Vagina (tissue), 2 donors: ENCODE results near the gene PDCD10. TPM values are rescaled to one million over a fixed set of nuclear protein-coding genes. Genes with fewer than 3 reads are reported as not detected.

ENCODE experiments used
- DNase-seq, 2 donors: peaks; one replicate each; pipeline ENCODE4 v3.0.0-alpha.2; 2017; ENCODE audit errors: extremely low spot score in 2 of 2
- H3K27ac ChIP-seq: fragments of 200-600 bp; sonication (generic); one replicate; pipeline ENCODE4 v1.5.1; 2019
- H3K27me3 ChIP-seq: fragments of 200-600 bp; sonication (generic); one replicate; pipeline ENCODE4 v1.5.1; 2019
- H3K36me3 ChIP-seq, 2 donors: fragments of 200-600 bp; sonication (generic); one replicate each; pipeline ENCODE4 v1.5.1; 2017 to 2019
- H3K4me1 ChIP-seq: fragments of 200-600 bp; sonication (generic); one replicate; pipeline ENCODE4 v1.5.1; 2019
- H3K4me3 ChIP-seq, 2 donors: fragments of 200-600 bp; sonication (generic); 1 replicate in 1 of 2; 2 replicates in 1 of 2; pipeline ENCODE4 v1.5.1; 2016 to 2019
- H3K9me3 ChIP-seq: fragments of 200-600 bp; sonication (generic); one replicate; pipeline ENCODE4 v1.5.1; 2019
- POLR2A ChIP-seq, 2 donors: fragments of 450-650 bp; IDR thresholded peaks; one replicate each; pipeline ENCODE4 v1.6.1; 2017; ENCODE audit warnings: antibody characterized with exemption in 2 of 2, mild to moderate bottlenecking in 2 of 2, moderate library complexity in 2 of 2
- POLR2AphosphoS5 ChIP-seq, 2 donors: sonication (generic); formaldehyde crosslinking; IDR thresholded peaks; one replicate each; pipeline ENCODE4 v1.9.0; 2017; ENCODE audit warnings: antibody characterized with exemption in 2 of 2, mild to moderate bottlenecking in 2 of 2, low read depth in 1 of 2; ENCODE audit not compliant: insufficient read depth in 1 of 2
- intact Hi-C: fragments of 100-400 bp; cut with DNase I; formaldehyde crosslinking; loops from one replicate; pipeline ENCODE4 v1.15.1; 2023
- total RNA-seq: library from RNA; depleted of rRNA; stranded (reverse); fragments of >200 nt; gene quantifications from one replicate; pipeline ENCODE4 v1.2.3, GENCODE V29; 2016
- TF ChIP-seq, protein P1 (sequence below), 3 experiments: fragments of 450-650 bp in 2 of 3; fragments of 200-600 bp in 1 of 3; sonication (generic) in 1 of 3; IDR thresholded peaks; one replicate each; pipeline ENCODE4 v1.5.1; 2017 to 2019; ENCODE audit warnings: antibody characterized with exemption in 3 of 3, mild to moderate bottlenecking in 2 of 3, moderate library complexity in 2 of 3

PDCD10 gene
- total RNA-seq, 1 donor from 2014 or later = 71.7 TPM

DNA sequence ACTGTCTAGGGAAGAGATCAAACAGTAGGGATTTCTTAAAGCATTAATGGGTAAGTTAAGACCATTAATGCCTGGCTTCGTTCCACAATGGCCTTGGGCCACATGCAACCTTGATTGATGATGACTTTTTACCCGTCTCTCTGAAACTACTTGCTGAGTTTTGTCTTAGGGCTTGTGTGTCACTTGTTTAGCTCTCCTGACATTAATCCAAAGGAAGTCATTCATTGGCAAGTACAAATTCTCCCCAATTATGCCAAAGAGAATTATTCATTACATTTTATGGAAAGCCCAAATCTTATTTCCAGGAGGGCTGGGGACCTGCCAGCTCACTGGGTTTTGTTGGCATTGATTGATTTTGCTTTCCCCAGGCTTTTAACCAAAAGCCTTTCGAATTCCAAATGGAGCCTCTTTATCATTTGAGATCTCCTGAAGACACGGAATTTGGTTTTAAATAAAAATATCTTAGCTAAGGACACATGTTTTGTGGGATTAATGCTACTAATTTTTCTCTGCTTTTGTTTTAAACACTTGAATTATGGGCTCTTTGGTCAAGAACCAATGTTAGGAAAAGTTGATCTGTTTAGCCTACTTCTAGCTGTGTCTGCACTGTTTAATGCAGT is 41.5 kb upstream of the PDCD10 start:
- no peak for DNase-seq
- Histone ChIP-seq H3K4me1 (no peaks in the 10 kb centered on the region), H3K4me3 (no peak overlapping the region), H3K27me3 (no peaks in the 10 kb centered on the region), H3K9me3 (no peaks in the 10 kb centered on the region), H3K27ac (no peak overlapping the region), H3K36me3 (no peaks in the 10 kb centered on the region)
- no peak for TF ChIP-seq POLR2A (IDR thresholded peaks at IDR 0.05)
- no peak for TF ChIP-seq POLR2AphosphoS5 (IDR thresholded peaks at IDR 0.05; ENCODE audit: insufficient read depth in 1 of 2, low read depth in 1 of 2)
- TF ChIP-seq, protein P1, sequence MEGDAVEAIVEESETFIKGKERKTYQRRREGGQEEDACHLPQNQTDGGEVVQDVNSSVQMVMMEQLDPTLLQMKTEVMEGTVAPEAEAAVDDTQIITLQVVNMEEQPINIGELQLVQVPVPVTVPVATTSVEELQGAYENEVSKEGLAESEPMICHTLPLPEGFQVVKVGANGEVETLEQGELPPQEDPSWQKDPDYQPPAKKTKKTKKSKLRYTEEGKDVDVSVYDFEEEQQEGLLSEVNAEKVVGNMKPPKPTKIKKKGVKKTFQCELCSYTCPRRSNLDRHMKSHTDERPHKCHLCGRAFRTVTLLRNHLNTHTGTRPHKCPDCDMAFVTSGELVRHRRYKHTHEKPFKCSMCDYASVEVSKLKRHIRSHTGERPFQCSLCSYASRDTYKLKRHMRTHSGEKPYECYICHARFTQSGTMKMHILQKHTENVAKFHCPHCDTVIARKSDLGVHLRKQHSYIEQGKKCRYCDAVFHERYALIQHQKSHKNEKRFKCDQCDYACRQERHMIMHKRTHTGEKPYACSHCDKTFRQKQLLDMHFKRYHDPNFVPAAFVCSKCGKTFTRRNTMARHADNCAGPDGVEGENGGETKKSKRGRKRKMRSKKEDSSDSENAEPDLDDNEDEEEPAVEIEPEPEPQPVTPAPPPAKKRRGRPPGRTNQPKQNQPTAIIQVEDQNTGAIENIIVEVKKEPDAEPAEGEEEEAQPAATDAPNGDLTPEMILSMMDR (IDR thresholded peaks at IDR 0.05) = no peak
- intact Hi-C loops = no loop called here

DNA sequence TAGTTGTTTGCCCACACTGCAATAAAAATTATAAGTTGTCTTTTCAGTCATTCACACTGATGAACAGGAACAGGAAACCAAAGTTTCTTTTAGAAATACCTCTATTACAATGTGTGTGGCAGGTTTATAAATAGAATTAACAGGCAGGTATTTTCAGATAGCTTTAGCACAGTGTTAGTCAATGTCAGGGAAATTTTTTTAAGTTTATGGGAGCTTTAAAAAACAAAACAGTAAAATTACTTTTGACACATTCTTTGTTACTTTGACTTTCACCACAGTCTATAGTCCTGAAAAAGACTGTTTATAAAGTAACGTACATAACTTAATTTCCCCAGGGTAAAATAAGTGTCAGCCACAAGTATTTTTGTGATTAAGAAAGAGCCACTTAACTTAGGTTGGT is 38.9 kb upstream of the PDCD10 start:
- no peaks in the 10 kb centered on the region for H3K36me3 ChIP-seq
- no peaks in the 10 kb centered on the region for H3K4me1 ChIP-seq
- intact Hi-C loops = no loop called here
- no peaks in the 10 kb centered on the region for H3K9me3 ChIP-seq
- no peak for TF ChIP-seq POLR2AphosphoS5 (IDR thresholded peaks at IDR 0.05; ENCODE audit: insufficient read depth in 1 of 2, low read depth in 1 of 2)
- TF ChIP-seq POLR2A (IDR thresholded peaks at IDR 0.05) = no peak
- TF ChIP-seq, protein P1 (IDR thresholded peaks at IDR 0.05) = no peak
- no peak overlapping the region for H3K4me3 ChIP-seq
- no peak for DNase-seq
- H3K27me3 ChIP-seq = no peaks in the 10 kb centered on the region
- no peak overlapping the region for H3K27ac ChIP-seq

DNA sequence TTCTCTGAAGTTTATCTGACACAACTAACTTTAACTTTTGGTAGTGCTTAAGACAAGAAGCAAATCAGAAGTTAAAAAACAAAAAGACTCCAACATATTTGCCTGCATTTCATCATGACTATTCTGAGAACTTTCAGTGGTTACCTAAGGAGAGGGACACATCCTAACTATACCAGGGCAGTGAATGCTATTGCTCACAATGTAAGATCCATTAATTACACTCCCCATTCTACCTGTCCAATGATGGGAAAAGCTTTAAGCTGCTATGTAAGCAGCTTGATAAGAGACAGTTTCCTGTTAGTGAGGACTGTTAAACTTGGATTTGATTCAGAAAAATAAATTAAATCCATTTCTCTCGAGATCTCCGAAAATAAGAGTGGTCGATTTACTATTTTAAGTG is 38.3 kb upstream of the PDCD10 start:
- Histone ChIP-seq H3K4me1 (no peaks in the 10 kb centered on the region), H3K27ac (no peak overlapping the region), H3K4me3 (no peak overlapping the region), H3K9me3 (no peaks in the 10 kb centered on the region), H3K27me3 (no peaks in the 10 kb centered on the region), H3K36me3 (no peaks in the 10 kb centered on the region)
- DNase-seq = no peak
- TF ChIP-seq, protein P1 (IDR thresholded peaks at IDR 0.05) = no peak
- no peak for TF ChIP-seq POLR2AphosphoS5 (IDR thresholded peaks at IDR 0.05; ENCODE audit: insufficient read depth in 1 of 2, low read depth in 1 of 2)
- TF ChIP-seq POLR2A (IDR thresholded peaks at IDR 0.05) = no peak
- intact Hi-C loops = no loop called here

DNA sequence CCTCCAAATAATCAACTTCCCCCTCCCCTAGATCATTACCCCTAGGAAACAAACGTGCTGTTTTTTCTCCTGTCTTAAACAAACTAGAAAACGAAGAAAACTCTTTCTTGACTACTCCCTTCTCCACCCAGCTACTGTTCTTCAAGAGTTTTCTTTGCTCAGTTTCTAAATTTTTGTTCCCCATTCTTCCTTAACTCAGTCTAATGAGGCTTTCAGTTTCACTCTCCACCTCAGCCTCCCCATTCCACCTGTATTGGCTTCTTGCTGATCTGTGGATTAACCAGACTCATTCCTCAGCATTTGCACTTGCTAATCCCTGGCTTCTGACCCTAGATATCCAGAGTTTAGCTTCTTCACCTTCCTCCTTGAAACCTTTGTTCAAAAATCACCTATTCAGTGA is 27.6 kb upstream of the PDCD10 start:
- DNase-seq = no peak
- TF ChIP-seq, protein P1 (IDR thresholded peaks at IDR 0.05) = no peak
- no peak for TF ChIP-seq POLR2A (IDR thresholded peaks at IDR 0.05)
- TF ChIP-seq POLR2AphosphoS5 (IDR thresholded peaks at IDR 0.05; ENCODE audit: insufficient read depth in 1 of 2, low read depth in 1 of 2) = no peak
- Histone ChIP-seq H3K36me3 (no peaks in the 10 kb centered on the region), H3K27ac (no peak overlapping the region), H3K4me1 (no peaks in the 10 kb centered on the region), H3K4me3 (no peak overlapping the region), H3K27me3 (no peaks in the 10 kb centered on the region), H3K9me3 (no peaks in the 10 kb centered on the region)
- intact Hi-C loops = no loop called here

DNA sequence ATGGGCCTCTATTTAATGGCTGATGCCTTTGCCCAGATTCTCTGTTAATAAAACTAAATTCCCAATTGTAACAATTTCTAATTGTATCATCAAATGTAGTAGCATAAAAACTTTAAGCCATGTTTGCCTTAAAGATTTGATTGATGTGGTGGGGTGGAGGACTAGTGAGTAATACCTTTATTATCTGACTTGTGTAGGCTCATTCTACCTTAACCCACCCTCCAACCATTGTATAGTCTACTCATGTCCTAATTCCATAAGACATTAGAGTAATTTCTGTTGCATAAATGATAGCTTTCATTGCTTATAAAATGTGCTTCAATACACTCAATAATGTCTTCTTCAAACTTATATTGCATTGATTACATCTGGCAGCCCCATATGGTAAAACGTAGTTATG is 26.6 kb upstream of the PDCD10 start:
- no peaks in the 10 kb centered on the region for H3K36me3 ChIP-seq
- H3K27me3 ChIP-seq = no peaks in the 10 kb centered on the region
- no peak overlapping the region for H3K4me3 ChIP-seq
- no peaks in the 10 kb centered on the region for H3K4me1 ChIP-seq
- no peak overlapping the region for H3K27ac ChIP-seq
- TF ChIP-seq, protein P1 (IDR thresholded peaks at IDR 0.05) = no peak
- TF ChIP-seq POLR2AphosphoS5 (IDR thresholded peaks at IDR 0.05; ENCODE audit: insufficient read depth in 1 of 2, low read depth in 1 of 2) (no peak), POLR2A (IDR thresholded peaks at IDR 0.05) (no peak)
- no peaks in the 10 kb centered on the region for H3K9me3 ChIP-seq
- intact Hi-C loops = no loop called here
- no peak for DNase-seq
